ENCODE measurements around the gene ZNF385D. TPM values are rescaled to one million over a fixed set of nuclear protein-coding genes. Genes with fewer than 3 reads are reported as not detected.

ZNF385D gene
- total RNA-seq, 2 experiments from 2014 or later: not detected

- intact Hi-C loops (cut with micrococcal nuclease): no loop called here
- DNase-seq: no peak
- no peak overlapping the region for H3K27ac Mint-ChIP-seq
- ATAC-seq: no peak
- no peaks in the 10 kb centered on the region for H3K27me3 Mint-ChIP-seq
- no peaks in the 10 kb centered on the region for H3K36me3 Mint-ChIP-seq (ENCODE audit: low read depth)
- H3K4me1 Mint-ChIP-seq (ENCODE audit: low read depth): no peaks in the 10 kb centered on the region
- H3K9me3 Mint-ChIP-seq: peaks cover 8% of the 10 kb centered on the region
- POLR2A ChIA-PET: no interaction called here
- H3K4me3 Mint-ChIP-seq: no peak overlapping the region
- CTCF ChIA-PET: no interaction called here
- TF ChIP-seq CTCF (IDR thresholded peaks at IDR 0.05): no peak
Observed at GRCh38 chr3:21517184-21517583, 233.8 kb downstream of the ZNF385D start.

- no peak overlapping the region for H3K27ac Mint-ChIP-seq
- ATAC-seq: no peak
- intact Hi-C loops (cut with micrococcal nuclease): no loop called here
- no peaks in the 10 kb centered on the region for H3K4me1 Mint-ChIP-seq (ENCODE audit: low read depth)
- no peak overlapping the region for H3K4me3 Mint-ChIP-seq
- ChIA-PET CTCF (no interaction called here), POLR2A (no interaction called here)
- H3K9me3 Mint-ChIP-seq: peaks cover 8% of the 10 kb centered on the region
- no peak for TF ChIP-seq CTCF (IDR thresholded peaks at IDR 0.05)
- H3K36me3 Mint-ChIP-seq (ENCODE audit: low read depth): no peaks in the 10 kb centered on the region
- H3K27me3 Mint-ChIP-seq: no peaks in the 10 kb centered on the region
- no peak for DNase-seq
Observed at GRCh38 chr3:21515417-21515816, 235.6 kb downstream of the ZNF385D start.

GRCh38 chr3:21509731-21510470 lies 241.1 kb downstream of the ZNF385D start:
- intact Hi-C loops (cut with micrococcal nuclease): no loop called here
- no peaks in the 10 kb centered on the region for H3K36me3 Mint-ChIP-seq (ENCODE audit: low read depth)
- no peak overlapping the region for H3K27ac Mint-ChIP-seq
- no peak for DNase-seq
- no peaks in the 10 kb centered on the region for H3K4me1 Mint-ChIP-seq (ENCODE audit: low read depth)
- ChIA-PET CTCF (no interaction called here), POLR2A (no interaction called here)
- H3K9me3 Mint-ChIP-seq: peaks cover 3% of the 10 kb centered on the region
- no peaks in the 10 kb centered on the region for H3K27me3 Mint-ChIP-seq
- H3K4me3 Mint-ChIP-seq: no peak overlapping the region
- ATAC-seq: no peak
- TF ChIP-seq CTCF (IDR thresholded peaks at IDR 0.05): no peak

GRCh38 chr3:21508246-21508645 lies 242.8 kb downstream of the ZNF385D start:
- ChIA-PET POLR2A (no interaction called here), CTCF (no interaction called here)
- no peak for TF ChIP-seq CTCF (IDR thresholded peaks at IDR 0.05)
- Mint-ChIP-seq H3K9me3 (peaks cover 6% of the 10 kb centered on the region), H3K27ac (no peak overlapping the region), H3K36me3 (ENCODE audit: low read depth) (no peaks in the 10 kb centered on the region), H3K27me3 (no peaks in the 10 kb centered on the region), H3K4me1 (ENCODE audit: low read depth) (no peaks in the 10 kb centered on the region), H3K4me3 (no peak overlapping the region)
- DNase-seq (no peak), ATAC-seq (no peak)
- intact Hi-C loops (cut with micrococcal nuclease): no loop called here

- Mint-ChIP-seq H3K4me3 (no peak overlapping the region), H3K27me3 (no peaks in the 10 kb centered on the region), H3K4me1 (ENCODE audit: low read depth) (no peaks in the 10 kb centered on the region), H3K36me3 (ENCODE audit: low read depth) (no peaks in the 10 kb centered on the region), H3K27ac (no peak overlapping the region), H3K9me3 (peaks cover 5% of the 10 kb centered on the region)
- no peak for ATAC-seq
- no peak for DNase-seq
- no peak for TF ChIP-seq CTCF (IDR thresholded peaks at IDR 0.05)
- intact Hi-C loops (cut with micrococcal nuclease): no loop called here
- CTCF ChIA-PET: no interaction called here
- POLR2A ChIA-PET: no interaction called here
Observed at GRCh38 chr3:21505711-21506460, 245.1 kb downstream of the ZNF385D start.

All from activated CD8-positive, alpha-beta T cell treated with anti-CD3 and anti-CD28 coated beads for 36 hours (primary cell).